ENCODE data around the gene SNAPC3.
A peak's percentile ranks its signal among the peaks of the same experiment; 100 is the strongest.

Gene SNAPC3

GRCh38 chr9:15422372-15423230 lies at the start of gene SNAPC3 (continued):
- TF ChIP-seq ZNF518A (tag by site-specific recombination; conservative IDR thresholded peaks at IDR 0.05; ENCODE audit: low read depth) (no peak; the same call in 1 of the 2 replicates), ZNF776 (tag by site-specific recombination; IDR thresholded peaks at IDR 0.05; ENCODE audit: borderline replicate concordance) (no peak; the same call in 1 of the 2 replicates), ZSCAN23 (tag by site-specific recombination; IDR thresholded peaks at IDR 0.05) (no peak), ZSCAN4 (tag by site-specific recombination; IDR thresholded peaks at IDR 0.05) (no peak), PRDM2 (tag by site-specific recombination; IDR thresholded peaks at IDR 0.05; ENCODE audit: borderline replicate concordance) (no peak), ZNF510 (tag by site-specific recombination; IDR thresholded peaks at IDR 0.05; ENCODE audit: insufficient replicate concordance) (no peak), ZNF266 (tag by site-specific recombination; IDR thresholded peaks at IDR 0.05; ENCODE audit: low read depth) (no peak), IKZF3 (tag by site-specific recombination; IDR thresholded peaks at IDR 0.05) (no peak), ZNF624 (tag by site-specific recombination; IDR thresholded peaks at IDR 0.05) (no peak), ZNF221 (tag by site-specific recombination; IDR thresholded peaks at IDR 0.05; ENCODE audit: borderline replicate concordance) (no peak), YY2 (tag by site-specific recombination; IDR thresholded peaks at IDR 0.05) (0 out of 2 replicates have a peak, but pooled peaks have one; percentile 46), YY1 (tag by site-specific recombination; IDR thresholded peaks at IDR 0.05) (peak; percentile 82), OVOL3 (tag by site-specific recombination; IDR thresholded peaks at IDR 0.05) (no peak), PRDM6 (tag by site-specific recombination; IDR thresholded peaks at IDR 0.05) (no peak), EGR2 (tag by site-specific recombination; IDR thresholded peaks at IDR 0.05; ENCODE audit: low read depth) (no peak), ZEB2 (tag by site-specific recombination; IDR thresholded peaks at IDR 0.05) (peak; percentile 83), MZF1 (tag by site-specific recombination; IDR thresholded peaks at IDR 0.05; ENCODE audit: borderline replicate concordance) (no peak), ZNF561 (tag by site-specific recombination; IDR thresholded peaks at IDR 0.05; ENCODE audit: borderline replicate concordance) (peak; percentile 41; the same call in 1 of the 2 replicates), ZNF121 (tag by site-specific recombination; IDR thresholded peaks at IDR 0.05) (no peak), ZNF24 (tag by site-specific recombination; IDR thresholded peaks at IDR 0.05) (no peak), ZNF324 (tag by site-specific recombination; IDR thresholded peaks at IDR 0.05) (no peak), ZNF112 (tag by site-specific recombination; IDR thresholded peaks at IDR 0.05) (no peak), ZNF621 (tag by site-specific recombination; IDR thresholded peaks at IDR 0.05) (no peak), ZNF366 (tag by site-specific recombination; conservative IDR thresholded peaks at IDR 0.05) (no peak), ZNF248 (tag by site-specific recombination; IDR thresholded peaks at IDR 0.05) (no peak)
